HG03460 (cell line): ENCODE measurements around the gene GATA3.

Source experiments
- ATAC-seq: cut with Tn5 transposase; IDR thresholded peaks from one replicate; pipeline ENCODE4 v1.9.1; 2021; ENCODE audit not compliant: unreplicated experiment

The GATA3 gene

DNA sequence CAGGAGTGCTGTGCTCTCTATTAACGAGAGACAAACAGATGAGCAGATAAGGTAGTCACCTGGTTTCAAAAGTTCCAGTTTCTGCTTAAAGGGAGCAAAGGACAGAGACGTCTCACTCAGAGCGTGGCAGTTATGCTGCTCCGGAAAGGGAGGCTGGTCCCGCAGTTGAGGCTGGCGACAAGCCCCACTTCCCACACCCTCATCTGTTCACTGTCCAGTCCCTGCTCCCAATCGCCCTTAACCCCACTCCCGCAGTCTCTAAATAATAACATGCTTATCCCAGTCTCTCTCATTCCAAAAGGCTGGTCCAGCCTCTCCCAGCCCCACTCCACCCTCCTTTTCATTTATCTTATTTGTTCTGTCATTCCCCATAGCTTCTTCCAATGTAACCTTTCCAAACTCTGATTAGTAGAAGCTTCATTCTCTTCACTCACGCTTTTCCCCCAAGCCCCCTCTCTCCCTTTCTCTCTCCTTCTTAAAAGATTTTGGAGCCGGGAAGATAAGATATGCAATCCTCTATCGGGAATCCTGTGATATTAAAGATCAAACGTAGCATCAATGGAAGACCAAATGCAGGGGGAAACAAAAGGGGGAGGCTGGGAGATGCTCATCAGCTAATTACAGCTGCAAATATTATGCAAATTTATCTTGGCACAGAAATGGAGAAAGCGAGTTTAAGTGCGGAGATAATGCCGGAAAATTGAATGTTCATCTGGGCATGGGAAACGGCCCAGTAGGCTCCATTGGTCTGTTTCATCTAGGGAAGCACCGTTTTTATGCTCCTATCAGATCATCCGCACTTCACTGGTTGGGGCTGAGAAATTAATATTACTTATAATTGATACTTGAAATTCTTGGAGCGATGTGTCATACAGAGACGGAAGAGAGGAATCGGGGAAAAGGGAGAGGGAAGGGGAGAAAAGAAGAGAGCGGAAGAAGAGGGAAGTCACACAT lies 16.3 kb upstream of the GATA3 start:
- no peak for ATAC-seq

DNA sequence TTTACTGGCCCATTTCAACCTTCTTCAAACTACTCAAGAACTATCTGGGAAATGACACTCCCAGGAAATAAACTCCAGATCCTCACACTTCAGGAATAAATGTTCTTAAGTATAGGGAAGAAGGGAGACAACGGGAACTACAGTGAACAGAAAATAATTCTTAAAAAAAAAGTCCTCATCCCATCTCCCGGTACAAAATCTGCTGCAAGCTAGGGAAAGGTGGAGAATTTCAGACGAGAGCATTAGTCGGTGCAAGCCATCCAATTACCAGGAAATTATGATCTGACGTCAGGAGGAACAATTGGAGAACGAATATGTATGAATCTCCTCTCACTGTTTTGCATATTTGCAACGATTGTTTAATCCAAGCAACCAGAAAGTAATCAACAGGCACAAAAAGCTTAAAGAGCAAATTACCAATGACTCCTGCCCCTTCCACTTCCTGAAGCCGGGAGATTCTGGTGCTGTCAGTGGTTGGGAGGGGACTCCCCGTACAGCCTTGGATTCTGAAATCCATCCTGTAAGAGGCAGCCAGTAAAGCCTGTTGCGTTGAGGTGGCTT lies 15.1 kb upstream of the GATA3 start:
- no peak for ATAC-seq

DNA sequence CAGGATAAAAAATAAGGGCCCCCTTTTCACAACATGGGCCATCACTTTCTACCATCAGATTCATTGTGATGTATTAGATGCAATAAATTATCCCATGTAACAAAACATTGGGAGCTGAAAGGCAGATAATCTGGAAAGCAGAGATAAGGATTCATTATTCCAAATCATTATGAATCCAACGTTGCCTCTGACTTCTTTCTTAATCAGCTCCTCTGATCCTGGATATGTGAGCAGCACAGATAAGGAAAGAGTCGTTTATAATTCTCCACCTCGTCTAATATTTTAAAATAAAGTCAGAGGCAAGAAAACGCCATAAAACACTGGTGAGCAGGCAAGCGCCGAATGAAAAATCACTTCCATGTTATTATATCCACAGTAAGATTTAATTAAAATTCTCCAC lies 13.8 kb upstream of the GATA3 start:
- no peak for ATAC-seq

DNA sequence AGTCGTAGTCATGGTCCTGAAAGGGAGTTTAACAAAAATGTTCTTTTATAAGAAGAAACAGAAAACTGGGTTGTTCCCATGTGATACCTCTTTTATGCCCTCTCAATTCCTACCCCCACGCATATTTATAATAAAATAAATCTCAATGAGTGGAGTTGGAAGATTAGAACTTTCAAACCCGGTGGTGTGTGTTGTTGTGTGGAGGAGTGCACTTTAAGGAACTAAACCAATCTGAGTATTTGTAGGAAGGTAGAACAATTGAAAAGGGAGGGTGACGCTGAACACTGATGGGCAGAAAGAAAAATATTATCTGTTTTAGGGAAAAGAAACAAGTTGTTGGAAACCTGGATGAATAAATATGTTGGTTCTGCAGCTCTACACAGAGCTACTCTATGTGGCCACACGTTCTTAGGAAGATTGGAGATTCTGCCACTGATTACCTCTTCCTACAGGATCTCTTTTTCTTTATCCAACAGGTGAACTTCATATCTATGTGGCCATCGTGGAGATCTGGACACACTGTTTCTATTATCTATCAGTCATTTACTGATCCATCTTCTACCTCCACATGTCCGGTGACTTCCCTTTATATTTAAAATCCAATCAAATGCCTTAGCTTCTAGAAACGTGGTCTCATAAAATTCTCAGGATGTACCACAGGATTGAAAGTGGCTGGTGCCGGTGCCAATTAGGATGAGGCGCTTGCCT lies 13.1 kb upstream of the GATA3 start:
- no peak for ATAC-seq

DNA sequence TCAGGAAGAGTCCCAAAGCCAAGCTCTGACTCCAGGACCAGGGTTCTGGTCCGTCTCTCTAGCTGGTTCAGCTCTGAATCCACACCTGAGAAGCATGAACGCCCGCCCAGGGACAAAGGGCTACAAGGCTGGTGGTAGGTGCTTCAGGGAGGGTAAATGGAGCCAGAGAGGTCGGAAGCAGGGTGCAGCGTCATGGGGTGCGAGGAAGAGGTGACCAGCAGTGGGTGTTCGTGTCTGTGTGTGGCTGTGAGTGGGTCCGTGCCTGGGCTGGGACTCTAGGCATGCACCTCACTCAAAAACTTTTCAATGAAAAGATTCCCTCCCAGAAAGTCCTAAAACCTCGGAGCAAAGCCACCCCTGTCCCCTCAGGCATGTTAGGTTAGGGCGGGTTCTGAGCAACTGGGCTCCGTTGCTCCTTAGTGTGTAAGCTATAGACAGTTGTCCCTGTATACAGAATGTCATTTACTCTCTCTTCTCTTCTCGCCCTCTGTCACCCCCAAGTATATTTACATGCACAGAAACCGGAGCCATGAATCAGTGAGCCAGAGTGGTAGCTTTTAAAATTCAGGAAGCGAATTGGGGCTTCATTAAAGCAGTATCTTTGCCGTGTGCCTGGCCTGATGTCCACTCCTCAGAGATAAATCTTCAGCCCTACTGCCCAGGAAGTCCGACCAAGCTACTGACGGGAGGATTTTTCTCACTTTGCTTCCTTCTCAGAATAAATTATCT lies 12.3 kb upstream of the GATA3 start:
- no peak for ATAC-seq

DNA sequence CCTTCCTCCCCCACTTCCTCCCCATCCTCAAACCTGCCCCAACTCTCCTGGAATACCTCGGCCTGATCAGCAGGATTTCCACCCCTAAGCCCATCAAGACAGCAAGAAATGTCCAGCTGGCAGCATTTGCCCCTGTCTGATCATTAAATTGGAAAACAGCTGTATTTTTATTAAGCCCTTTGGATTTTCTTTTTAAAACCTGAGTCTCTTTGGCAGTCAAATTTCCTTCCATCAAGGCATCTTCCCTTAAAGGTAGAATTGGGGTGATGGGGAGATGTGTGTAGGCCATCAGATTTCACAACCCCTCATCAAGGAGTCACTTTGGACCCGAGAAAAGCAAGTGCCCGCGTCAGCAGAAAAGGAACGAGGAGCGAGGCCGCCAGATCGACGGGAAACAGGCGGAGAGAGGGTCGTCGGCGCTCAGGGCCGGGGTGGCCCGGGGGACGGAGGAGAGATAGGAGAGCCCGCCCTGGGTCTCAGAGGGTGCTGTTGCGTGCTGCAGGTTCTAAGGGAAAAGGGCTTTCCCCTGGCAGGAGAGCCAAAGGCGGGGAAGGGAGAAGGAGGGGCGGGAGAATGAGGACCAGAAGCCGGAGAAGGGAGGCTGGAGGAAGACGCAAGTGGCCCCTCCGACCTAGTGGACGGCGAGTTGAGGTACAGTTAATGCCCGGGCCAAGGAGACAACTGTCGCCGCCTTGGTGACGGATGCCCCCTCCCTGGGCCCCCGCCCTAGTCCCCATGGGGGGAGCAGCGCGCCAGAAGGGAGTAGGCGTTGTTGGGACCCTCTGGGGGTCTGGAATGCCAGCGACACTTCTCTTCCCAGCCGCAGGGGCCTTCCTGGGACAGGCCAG lies 11.5 kb upstream of the GATA3 start:
- ATAC-seq = no peak

DNA sequence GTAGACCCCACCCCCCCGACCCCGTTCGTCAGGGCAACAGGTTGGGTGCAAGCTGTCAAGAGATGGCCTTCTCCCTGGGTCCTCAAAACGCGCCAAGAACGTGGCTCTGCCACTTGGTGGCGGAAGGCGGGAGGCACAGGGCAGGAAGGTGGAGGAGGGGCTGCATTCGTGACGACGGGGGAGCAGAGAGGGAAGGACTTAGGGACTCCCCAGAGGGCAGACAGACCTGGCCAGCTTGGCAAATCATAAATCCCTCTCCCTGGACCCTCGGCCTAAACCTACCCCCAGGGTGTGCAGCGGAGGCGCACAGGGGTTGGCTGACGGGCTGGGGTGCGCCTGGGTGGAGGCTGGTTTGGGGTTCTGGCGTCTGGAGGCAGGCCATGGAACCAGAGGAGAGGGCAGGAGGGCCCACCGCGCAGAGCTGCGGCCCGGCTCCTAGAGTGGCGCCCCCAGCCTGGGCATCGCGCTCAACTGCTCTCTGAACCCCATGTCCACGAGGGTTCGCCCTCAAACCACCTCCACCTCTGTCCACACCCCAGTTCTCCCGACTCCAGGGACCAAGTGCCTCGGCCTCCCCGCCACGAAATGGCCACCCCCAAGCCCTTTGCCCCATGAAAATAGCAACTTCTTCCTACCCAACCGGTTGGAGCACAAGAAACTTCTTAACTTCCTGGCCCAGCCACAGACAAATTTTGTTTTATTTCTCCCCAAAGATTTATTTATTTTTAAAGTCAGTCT lies 10.8 kb upstream of the GATA3 start:
- ATAC-seq = no peak

DNA sequence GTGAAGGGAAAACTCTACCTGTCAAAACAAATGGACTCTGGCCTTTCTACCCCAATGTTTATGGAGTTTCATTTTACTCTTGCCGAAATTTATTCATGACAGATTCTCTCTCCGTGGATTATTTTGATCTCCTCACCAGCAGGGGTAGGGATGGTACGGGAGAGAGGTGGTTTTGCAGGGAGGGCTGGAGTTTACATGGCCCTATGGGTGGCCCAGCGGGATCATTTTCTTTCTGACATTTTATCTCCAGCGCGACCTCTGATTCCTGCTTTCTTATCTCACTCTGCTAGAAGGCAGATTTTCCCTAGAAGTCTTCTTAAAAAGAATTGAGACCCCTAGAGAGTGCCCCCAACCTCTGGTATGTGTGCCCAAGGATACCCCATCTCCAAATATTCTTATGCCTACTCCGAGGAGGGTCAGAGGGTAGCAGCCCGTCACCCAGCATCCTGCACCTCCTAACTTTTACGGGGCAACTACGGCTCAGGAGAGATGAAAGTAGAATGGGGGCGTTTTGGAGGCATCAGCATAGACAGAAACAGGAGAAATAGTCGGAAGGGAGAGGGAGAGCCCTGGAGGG lies 10.1 kb upstream of the GATA3 start:
- ATAC-seq = no peak

DNA sequence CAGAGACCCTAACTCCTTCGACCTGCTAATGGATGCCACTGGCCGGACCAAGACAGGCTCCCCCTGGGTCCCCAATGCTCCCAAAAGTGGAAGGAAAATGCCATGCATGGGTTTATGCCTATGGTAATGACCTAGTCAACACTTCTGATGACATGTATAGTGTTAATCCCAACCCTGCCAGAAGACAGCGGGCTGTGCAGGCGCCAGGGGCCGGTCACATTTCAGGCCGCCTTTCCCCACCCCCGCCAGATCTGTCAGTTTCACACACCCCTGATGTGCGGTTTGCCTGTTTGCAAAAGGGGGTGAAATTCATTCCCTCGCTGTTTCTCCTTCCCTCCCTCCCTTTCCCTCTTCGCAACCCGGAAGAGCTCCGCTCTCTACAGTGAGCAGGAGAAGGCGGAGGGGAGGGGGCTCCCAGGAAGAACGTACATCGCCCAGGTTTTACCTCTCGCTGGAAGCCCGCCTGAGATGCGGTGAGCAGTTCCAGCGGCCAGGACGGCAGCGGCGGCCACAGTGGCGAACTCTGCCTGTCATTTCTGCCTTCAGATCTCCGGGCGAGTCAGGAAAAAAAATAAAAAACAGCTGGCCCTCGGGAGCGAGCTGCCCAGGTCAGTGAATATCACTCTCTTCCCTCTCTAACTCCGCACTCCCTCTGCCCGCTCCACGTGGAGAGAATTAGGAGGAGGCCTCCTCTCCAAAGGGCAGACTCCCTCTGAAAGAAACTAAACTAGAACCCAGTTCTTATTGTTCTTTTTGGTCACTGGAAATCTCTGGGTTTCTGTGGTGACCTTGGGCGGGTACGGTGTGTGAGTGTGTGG lies 9.4 kb upstream of the GATA3 start:
- no peak for ATAC-seq

DNA sequence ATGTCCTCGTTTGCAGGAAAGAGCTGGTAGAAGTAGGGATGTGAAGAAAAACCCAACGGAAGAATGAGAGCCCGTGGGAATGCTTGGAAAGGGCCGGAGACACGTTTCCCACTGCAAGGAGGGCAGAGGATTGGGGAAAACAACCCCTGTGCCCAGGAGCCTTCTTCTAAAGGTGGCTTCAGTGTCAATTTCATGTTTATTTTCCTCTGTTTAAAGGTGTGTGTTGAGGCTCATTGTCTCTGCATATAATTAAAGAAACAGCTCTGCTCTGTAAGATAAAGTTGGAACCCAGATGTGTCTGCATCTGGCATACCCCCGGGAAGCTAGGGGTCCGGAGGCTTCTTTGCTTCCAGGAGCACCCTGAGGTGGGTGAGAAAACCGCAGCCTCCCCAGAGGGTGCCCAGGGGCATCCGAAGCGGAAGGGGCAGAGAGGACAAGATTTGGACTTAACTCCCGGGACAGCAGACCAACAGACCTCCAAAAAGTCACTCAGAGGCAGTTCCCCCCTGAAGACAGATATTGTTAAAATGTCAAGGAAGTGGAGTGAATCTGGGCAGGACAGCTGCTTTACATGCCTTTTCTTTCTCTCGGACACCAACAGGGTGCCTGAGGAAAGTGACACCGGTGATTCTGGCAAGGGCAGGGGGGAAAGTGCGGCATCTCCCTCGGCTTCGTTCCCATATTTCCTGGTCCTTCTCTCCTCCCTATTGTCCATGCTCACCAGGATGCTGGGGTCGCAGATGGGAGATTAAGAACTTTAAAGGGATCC lies 8.6 kb upstream of the GATA3 start:
- no peak for ATAC-seq

DNA sequence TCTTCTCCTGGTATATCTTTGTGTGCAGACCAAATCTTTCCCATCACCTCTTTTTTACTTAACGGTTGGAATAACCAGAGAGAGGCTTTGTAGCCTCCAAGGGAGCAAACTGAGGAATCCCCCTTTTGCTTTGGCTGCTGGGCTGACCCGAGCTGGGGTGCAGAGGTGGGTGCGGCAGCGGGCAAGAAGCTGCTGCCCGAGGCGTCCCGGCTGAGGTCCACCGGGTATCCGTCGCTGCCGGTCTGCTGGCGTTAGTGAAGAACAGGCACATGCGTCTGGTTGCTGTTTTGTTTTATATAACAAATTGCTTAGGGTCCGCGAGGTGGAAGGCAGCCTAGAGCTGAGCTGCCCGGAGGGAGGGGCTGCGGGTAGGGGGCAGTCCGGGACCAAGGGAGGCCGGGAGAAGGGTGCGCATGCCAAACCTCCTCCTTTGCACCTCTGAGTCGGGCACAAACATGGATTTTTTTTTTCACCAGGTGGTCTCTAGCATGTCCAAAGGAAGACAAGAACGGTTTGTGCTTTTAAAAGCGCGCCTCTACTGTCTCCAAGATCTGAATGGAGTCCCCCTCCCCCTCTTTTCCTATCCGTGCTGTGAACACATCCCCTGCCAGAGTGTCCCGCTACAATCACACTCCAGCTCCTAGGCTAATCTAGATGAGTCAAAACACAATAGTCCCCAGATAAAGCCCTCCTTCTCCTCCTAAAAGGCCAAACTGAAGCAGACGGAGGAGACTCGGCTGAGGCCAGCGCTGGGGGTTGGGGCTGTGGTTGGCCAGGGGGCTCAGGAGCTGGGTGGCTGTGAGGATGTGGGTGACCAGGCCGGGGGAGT lies 6.8 kb upstream of the GATA3 start:
- ATAC-seq = no peak

DNA sequence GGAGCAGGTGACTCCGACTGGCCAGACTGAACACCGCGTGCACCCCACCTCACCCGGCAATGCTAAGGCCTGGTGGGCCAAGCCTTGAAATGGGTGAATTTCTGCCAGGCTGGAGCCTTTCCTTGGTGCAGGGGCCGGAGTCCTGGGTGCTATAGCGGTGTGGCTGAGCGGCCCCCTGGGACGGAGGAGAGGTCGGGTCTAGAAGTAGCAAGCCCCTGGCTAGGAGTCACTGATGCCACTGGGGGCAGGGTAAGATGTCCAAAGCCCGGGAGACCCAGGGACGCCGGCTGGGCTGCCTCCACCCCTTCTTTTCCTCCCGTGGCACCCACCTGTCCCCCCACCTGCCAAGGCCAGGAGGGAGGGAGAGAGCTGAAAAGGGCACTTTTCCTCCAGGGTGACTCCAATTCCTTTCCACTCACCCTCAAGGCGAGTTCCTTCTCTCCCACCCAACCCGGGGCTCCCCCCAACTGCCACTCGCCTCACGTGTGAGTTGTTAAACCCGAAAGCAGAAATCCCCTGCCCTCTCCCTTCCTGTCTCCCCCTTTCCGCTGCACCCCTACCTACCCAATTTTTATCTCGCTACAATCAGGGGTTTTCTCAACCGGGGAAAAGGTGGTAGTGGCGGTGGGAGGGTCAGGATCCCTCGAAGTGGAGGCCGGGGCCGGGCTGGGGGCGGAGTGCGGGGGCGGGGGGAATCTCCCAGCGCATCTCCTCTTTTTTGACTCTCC lies 6.0 kb upstream of the GATA3 start:
- ATAC-seq = no peak

DNA sequence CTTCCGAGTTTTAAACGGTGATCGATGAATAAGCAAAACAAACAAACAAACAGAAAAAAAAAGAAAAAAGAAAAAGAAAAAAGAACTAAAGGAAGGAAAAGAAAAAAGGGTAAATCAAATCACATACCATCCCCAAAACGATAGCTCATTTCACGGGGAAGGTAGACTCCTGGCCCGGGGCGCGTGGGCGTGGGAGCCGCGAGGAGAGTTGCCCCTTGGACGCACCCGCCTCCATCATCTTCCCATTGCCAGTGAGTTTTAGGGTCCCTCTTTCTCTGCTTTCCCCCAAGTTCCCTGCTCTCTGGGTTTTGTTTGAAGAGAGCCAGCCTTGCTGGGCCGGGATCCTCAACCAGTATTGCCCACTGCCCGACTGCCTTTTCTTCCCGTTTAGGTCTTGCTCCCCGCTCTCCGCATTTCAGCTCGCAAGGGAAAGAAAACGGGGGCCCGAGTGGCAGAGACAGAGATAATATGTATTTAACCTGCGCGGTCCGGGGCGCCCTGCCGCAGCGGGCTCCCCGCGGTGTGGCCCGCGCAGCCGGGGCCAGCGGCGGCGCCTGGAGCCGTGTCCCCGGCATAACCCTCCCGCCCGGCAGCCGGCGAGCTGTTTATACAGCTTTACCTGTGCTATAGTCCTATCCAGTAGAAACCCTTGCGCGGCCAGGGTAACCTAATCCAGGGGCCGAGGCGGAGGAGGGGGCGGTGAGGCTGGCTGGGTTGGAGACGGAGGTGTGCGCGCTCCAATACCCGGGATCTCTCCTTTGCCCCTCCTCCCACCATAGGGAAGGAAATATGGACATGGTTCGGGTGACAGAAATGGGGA lies 5.2 kb upstream of the GATA3 start:
- ATAC-seq = no peak

DNA sequence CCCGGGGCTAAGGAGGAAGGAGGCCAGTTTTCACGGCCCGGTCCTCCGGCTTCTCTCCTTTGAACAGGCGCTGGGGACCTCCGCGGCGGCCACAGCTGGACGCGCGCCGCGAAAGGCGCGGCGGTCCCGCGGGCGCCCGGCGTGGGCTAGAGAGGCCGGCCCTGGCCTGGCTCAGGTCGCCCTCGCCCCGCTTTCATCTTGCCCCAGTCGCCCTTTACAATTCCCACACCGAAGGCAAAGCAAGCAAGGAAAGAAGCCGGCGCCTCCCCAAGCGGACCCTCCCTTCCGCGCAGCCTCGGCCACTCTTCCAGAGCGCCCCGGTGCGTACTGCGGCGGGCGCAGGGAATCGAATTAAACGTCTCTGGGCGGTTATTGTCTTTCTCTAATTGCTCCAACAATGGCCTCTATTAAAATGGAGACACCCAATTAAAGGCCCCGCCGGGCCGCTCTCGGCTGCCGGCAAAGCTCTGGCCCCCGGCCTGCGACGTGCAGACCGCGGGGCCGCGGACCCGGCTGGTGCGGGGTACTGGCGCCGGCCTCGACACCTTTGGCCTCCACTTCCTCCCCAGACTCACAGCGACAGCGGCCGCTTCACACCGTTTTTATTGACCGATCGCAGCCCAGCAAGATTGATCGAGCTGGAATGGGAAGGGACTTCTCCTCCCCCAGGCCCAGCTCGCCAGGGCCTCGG lies 4.5 kb upstream of the GATA3 start:
- no peak for ATAC-seq
